EH (cell line): ENCODE measurements around the gene TMEM33.
"Not testable (repeated sequence)": the region's sequence is repeated elsewhere in the genome, so short reads cannot be mapped to it uniquely, and the experiment has no call there.

ENCODE experiments used
- DNase-seq: peaks from one replicate; pipeline ENCODE4 v3.0.0-alpha.2; 2015; ENCODE audit warnings: low read depth

The TMEM33 gene, protein sequence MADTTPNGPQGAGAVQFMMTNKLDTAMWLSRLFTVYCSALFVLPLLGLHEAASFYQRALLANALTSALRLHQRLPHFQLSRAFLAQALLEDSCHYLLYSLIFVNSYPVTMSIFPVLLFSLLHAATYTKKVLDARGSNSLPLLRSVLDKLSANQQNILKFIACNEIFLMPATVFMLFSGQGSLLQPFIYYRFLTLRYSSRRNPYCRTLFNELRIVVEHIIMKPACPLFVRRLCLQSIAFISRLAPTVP

DNA sequence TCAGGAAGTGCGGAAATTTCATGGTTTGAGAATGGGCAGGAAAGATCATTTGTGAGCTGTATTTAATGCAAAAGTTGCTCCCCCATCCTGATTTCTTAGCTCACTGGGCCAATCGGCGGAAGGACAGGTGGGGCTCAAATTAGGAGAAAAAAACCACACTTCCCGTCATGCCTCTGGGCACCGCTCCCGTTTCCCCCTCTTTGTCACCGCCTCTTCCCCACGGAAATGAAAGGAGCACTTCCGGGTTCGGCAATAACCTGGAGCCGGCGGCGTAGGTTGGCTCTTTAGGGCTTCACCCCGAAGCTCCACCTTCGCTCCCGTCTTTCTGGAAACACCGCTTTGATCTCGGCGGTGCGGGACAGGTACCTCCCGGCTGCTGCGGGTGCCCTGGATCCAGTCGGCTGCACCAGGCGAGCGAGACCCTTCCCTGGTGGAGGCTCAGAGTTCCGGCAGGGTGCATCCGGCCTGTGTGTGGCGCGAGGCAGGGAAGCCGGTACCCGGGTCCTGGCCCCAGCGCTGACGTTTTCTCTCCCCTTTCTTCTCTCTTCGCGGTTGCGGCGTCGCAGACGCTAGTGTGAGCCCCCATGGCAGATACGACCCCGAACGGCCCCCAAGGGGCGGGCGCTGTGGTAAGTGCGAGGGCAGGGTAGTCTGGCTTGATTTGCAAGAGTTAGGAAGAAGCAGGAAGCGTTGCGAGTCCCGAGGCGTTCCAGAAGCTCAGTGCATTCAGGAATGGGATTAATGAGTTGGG is at the start of gene TMEM33:
Gene TMEM33, plus strand, starts transcription at position 529 of the 751 bp plus-strand sequence. Its CDS starts 56 bp downstream, at position 585.
- peak; percentile 87 for DNase-seq

DNA sequence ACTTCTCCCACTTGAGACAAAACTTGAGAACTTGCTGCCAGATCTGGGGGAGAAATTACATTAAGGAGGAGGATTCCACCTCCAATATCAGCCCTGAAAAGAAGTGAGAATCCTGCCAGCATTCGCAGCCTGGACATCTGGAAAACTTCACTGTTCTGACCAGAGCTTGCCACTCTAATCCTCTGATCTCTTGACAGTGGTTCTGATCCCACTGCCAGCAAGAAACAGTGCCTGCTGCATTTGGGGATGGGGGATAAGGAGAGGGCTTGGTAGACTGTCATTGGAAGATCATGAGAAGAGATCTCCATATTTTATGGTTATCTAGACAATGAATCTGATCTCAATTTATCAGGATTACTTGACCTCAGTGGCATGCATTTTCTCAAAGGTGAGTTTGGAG is 49.8 kb upstream of the TMEM33 start:
- DNase-seq, result no peak

DNA sequence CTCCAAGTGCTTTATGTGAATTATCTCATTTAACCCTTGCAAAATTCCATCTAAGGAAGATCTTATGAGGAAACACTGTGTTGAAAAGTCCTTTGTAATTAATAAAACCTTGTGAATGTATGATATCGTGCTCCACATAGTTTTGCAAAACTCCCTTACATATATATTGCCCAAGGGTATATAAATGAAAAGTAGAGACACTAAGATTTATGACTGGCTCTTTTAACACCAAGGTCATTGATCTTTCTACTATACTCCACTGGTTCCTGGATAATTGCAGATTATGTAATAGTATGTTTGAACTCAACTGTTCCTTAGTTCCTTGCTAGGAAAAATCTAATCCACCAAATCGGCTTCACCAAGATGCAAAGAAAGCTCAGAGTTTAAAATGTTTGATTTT is 48.0 kb upstream of the TMEM33 start:
- no peak for DNase-seq

DNA sequence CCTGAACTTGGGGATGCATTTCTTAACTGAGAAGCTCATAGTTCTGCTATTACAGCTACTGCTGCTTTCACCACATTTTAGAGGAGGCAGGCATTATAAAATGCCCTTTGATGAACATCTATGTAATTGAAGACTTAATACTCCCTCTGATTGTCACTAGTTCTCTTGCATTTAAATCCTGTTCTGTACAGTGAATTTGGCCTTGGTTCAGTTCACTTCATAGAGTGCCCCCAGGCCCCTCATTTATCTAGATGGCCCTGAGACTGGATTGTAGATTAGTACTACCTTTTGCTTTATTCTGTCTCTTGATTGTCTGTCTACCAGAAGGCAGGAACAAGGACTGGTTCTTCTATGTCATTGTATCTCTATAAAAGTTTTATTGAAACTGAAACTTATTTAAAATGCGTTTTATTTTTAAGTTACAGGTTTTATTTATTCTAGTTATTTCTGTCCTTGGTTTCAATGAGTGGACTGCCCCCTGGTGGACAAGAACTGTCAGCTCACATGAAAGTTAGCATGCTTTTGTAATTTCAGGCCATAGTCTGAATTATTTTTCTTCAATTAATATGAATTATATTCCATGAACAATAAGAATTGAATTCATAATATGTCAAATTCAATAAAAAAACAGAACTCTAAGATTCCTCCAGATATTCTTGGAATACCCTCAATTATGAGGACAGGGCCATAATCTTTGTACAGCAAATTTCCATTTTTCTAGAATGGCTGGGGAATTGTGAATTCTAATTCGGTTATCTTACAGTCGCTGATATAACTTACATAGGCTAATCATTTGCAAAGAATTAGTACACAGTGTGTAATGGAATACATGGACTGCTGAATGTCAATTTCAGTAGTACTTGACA is 47.2 kb upstream of the TMEM33 start:
- DNase-seq, result peak; percentile 54

DNA sequence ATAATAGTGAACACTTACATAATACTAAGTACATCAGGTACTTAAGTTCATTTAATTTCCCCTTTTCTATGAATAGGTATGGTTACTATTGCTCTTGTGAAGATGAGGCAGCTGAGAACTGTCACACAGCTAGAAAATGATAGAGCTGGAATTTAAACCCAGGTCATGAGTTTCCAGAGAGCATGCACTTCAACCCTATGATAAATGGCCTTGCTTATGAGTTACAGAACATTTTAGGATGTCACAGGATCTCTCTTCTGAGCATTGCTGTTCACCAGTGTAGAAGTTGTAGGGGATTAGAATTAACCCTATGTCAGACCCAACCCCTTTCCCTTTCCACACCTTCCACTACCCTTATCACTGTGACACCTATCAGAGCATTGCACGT is 46.5 kb upstream of the TMEM33 start:
- DNase-seq, result no peak

DNA sequence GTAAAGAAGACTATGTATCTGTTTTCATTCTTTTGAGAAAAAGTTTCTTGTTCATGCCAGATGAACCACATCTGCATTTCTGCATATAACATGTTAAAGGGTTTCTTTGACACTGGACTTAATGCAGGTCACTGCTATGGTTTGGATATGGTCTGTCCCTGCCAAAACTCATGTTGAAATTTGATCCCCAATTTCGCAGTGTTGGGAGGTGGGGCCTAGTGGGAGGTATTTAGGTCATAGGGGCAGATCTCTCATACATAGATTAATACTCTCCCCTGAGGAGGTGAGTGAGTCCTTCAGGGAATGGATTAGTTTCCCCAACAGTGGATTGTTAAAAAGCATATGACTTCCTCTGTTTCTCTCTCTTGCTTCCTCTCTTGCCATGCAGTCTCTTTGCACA is 45.9 kb upstream of the TMEM33 start:
- no peak for DNase-seq

DNA sequence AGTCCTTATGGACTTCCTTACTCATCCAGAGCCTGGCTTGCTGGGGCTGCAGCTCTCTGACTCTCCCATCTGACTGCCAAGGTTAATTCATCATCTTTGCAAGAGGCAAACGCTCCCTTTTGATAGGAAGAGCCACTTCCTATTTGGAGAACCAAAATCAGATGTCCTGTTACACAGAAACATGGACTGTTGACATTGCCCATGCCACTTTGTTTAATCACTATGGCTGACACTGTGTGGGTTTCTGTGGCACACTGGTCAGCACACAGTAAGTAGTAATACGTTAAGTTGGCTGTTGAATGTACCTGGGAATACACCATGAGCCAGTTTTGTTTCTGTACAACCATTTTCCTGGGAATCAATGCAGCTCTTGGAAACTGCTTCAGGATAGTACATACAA is 45.1 kb upstream of the TMEM33 start:
- peak; percentile 9 for DNase-seq

DNA sequence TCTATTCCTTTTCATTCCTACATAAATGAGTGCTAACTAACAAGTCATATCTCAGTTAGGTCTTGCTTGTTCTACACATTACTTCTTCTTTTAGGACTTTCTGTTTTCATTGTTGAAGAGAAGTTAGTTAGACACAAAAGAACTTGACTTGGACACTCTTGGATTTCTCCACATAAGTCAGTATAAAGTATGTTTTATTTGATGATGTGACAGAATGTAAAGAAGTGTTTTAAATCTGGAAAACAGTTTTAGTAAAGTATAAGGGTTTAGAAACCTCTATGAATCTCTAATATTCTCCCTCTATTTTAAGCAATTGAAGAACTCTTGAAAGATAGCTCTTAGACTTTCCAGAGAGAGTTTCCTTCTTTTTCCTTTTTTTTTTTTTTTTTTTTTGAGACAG is 38.6 kb upstream of the TMEM33 start:
- no peak for DNase-seq

DNA sequence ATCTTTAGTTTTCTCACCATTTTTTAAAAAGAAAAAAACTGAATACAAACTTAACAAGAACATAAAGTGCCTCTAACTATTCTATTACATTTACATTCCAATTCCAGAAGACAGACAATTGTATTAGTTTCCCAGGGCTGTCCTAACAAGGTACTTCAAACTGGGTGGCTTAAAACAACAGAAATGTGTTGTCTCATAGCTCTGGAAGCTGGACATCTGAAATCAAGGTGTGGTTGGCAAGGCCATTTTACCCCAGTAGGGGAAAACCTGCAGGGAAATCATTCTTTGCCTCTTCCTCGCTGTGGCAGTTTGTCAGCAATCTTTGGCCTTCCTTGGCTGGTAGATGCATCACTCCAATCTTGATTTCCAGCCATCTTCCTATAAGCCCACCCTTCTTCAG is 37.5 kb upstream of the TMEM33 start:
- DNase-seq, result no peak

DNA sequence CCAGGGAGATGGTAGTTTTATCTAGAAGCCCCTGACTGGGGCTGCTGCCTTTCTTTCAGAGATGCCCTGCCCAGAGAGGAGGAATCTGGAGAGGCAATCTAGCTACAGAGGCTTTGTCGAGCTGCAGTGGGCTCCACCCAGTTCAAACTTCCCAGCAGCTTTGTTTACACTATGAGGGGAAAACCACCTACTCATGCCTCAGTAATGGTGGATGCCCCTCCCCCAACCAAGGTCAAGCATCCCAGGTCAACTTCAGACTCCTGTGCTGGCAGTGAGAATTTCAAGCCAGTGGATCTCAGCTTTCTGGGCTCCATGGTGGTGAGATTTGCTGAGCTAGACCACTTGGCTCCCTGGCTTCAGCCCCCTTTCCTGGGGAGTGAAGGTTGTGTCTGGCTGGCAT is 26.1 kb upstream of the TMEM33 start:
- not testable (repeated sequence) for DNase-seq

DNA sequence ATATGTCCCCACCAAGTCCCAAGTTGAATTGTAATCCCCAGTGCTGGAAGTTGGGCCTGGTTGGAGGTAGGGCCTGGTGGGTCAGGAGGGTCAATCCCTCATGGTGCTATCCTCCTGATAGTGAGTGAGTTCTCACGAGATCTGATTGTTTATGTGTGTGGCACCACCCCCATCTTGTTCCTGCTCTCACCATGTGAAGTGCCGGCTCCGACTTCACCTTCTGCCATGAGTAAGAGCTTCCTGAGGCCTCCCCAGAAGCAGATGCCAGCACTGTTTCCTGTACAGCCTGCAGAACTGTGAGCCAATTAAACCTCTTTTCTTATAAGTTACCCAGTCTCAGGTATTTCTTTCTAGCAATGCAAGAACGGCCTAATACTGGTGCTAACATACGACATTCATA is 22.7 kb upstream of the TMEM33 start:
- DNase-seq, result no peak

DNA sequence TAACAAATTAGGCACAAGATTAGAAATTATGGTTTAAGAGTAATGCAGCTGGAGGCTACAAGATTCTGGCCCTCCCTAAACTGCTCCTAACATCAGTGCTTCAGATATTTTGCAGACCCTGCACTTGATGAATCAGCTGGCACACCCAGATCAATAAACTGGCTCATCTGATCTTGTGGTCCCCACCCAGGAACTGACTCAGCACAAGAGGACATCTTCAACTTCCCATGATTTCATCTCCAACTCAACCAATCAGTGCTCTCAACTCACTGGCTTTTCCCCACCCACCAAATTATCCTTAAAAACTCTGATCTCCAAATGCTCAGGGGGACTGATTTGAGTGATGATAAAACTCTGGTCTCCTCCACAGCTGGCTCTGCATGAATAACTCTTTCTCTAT is 21.7 kb upstream of the TMEM33 start:
- no peak for DNase-seq

DNA sequence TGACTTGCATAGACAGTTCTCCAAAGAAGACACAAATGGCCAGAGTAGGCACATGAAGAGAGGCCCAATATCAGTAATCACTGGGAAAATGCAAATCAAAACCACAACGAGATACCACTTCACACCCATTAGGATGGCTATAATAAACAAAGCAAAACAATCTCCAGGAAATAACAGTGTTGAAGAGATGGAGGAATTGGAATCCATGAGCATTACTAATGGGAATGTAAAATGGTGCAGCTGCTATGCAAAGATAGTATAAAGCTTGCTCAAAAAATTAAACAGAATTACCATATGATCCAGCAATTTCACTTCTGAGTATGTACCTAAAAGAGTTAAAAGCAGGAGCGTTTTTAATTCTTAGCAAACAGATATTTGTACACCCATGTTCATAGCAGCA is 17.0 kb upstream of the TMEM33 start:
- DNase-seq, result no peak

DNA sequence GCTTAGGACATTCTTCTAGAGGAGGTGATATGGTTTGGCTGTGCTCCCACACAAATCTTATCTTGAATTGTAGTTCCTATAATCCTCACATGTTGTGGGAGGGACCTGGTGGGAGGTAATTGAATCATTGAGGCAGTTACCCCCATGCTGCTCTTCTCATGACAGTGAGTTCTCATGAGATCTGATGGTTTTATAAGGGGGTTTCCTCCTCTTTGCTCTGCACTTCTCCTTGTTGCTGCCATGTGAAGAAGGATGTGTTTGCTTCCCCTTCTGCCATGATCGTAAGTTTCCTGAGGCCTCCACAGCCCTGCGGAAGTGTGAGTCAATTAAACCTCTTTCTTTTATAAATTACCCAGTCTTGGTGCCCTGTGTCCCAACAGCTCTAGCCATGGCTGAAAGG is 14.8 kb upstream of the TMEM33 start:
- DNase-seq, result not testable (repeated sequence)

DNA sequence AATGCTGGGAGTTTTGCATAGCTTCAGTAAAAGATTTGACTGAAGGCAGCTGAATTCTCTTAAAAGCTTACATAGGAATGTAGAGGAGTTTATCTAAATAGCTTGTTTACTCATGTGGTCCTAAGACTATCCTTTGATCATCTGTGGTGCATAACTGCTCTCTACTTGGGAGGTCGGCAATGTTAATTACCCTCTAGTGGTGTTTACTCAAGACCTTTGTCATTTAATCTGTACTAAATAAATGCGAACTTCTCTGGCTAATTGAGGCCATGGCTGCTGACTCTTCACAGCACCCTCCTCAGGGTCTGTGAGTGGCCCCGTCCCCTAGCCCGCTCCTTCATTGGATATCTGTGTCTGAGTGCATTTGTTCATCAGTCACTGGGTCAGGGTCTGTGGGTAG is 13.8 kb upstream of the TMEM33 start:
- DNase-seq, result no peak

DNA sequence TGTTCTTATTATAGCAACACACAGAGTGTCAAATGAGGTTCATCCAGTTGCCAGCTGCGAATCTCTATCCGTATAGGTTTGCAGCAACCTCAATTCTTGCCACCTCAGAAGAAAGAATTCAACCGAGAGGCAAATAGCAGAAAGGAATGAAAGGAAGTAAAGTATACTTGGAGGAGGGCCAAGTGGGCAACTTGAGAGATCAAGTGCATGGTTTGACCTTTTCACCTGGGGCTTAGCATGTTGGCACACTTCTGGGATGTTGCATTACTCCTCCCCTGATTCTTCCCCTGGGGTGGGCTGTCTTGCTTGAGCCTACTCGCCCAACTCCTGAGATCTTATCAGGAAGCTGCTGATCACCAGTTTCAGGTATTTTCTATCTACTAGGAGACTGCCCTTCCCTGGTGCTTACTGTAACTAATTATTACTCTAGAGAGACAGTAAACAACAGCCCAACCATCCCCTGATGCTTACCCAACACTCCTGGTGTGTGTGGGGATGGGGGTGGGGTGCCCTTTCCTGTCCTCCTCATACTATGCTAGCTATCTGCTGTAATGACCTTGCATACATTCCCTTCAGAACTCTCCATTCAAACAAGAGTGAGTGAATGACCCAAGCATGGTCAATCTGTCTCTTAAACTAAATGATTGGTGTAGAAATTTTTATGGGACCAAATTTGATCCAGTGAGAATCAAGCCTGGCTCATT is 7.3 kb upstream of the TMEM33 start:
- DNase-seq, result no peak

DNA sequence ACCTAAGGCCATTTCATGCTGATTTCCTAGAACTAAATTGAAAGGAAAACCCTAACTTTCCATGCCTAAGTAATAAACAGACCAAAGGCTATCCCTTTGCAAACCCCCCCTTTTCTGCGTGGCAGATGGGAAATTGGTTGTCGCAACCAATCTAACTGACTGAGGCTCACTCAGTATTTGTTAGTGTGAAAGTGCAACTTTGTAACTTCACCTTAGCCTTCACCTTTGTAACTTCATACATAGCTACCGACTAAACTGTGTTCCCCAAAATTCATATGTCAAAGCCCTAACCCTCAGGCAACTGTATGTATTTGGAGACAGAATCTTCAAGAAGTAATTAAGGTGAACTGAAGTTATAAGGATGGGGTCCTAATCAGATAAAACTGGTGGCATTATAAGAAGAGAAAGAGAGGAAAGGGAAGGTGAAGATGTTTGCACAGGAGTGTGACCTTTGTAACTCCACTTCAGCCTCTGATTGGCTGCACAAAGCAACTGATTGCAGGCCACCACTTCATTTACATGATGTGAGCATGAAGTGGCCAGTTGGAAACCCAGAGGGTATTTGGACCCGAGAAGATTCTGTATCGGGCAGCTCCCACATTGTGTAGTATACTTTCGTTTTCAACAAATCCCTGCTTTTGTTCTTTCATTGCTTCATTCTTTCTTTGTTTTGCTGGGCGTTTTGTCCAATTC is 4.9 kb upstream of the TMEM33 start:
- no peak for DNase-seq

DNA sequence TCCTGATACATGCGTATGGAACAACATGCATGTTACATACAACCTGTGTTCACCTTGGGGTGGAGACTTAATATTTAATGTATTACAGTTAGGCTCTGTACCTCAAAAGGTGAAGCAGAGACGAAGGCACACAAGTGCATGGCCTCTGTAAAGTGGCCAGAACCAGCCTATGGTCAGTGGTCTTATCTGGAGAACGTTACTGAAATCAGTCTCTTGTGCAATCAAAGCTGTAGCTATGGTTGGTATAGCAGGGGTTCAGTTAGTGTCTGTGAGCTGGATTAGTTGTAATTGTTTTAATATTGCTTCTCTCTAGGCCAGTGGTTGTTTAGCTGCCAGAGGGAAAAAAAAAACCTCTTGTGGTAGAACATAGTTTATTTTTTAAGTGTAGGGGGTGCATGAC is 2.2 kb upstream of the TMEM33 start:
- DNase-seq, result no peak

DNA sequence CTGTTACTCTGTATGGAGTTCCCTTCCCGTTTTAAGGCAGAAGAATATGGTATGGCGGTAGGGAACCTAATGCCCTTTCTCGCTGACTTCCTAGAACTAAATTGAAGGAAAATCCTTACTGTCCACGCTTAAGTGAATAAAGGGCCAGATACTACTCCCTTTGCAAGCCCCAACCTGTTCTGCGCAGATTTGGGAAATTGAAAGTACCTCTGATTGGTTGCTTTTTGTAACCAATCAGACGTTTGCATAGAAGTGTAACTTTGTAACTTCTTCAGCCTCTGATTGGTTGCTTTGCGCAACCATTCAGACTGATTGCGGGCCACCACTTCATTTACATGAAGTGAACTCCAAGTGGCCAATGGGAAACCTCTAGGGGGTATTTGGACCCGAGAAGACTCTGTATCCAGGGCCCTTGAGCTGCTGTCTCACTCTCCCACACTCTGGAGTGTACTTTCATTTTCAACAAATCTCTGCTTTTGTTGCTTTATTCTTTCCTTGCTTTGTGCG is 1.2 kb upstream of the TMEM33 start:
- no peak for DNase-seq

DNA sequence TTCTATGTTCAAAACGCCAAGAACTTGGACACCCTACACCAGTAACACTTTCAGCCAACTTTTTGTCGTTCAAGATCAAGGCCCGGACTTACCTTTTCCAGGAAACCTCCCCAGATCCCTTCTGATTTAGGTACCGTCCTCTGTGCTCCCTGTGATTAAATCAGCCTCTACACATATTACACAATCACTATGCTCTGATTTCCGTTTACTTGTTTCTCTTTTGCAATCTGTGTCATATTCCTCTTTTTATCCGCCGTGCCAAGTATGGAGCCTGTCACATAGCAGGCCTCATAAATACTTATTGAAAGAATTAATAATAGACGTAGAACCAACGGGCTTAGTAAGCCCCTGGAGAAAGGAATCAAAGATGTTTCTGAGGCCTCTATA is 722 bp upstream of the TMEM33 start:
- DNase-seq, result no peak

DNA sequence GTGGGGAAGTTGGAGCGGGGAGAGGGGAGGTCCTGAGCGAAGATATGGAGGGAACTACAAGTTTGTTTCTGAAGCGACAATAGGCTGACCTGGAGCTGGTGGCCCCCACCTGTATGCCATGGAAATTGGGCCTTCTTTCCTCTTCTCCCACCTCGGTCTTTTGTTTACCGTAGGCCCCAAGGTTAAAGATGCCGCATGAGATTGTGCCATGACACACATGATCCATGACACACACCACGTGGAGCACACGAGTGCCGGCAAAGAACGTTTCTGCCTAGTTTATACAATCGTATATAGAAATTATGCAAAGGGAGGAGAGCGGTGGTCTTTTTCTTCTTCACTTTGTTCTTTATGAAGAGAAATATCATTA is 408 bp downstream of the TMEM33 start:
- DNase-seq, result no peak
